Body of pancreas (tissue), 4 donors: Measurements from ENCODE around the gene GATA5. TPM values are rescaled to one million over a fixed set of nuclear protein-coding genes. Genes with fewer than 3 reads are reported as not detected.

Experiments used
- ATAC-seq: fragments of 150-250 bp; one replicate; pipeline ENCODE4 v1.9.1; 2016
- DNase-seq, 4 donors: peaks; one replicate each; pipeline ENCODE4 v3.0.0-alpha.2; 2019
- H3K27ac ChIP-seq, 4 donors: fragments of 200-600 bp; sonication (generic); 1 replicate in 3 of 4; 2 replicates in 1 of 4; pipeline versions ENCODE4 v1.5.1 to v1.6.1; 2016 to 2019; ENCODE audit warnings: mild to moderate bottlenecking in 1 of 4, mixed read lengths in 1 of 4, moderate library complexity in 1 of 4
- H3K27me3 ChIP-seq, 2 donors: fragments of 200-600 bp; sonication (generic); one replicate each; pipeline ENCODE4 v1.6.0; 2016; ENCODE audit warnings: mild to moderate bottlenecking in 1 of 2
- H3K36me3 ChIP-seq, 2 donors: fragments of 200-600 bp; sonication (generic); replicated peaks in 1 of 2; 2 replicates each; pipeline ENCODE4 v1.5.1; 2016; ENCODE audit warnings: low read depth in 2 of 2; ENCODE audit not compliant: insufficient read depth in 1 of 2
- H3K4me1 ChIP-seq: fragments of 200-600 bp; sonication (generic); one replicate; pipeline ENCODE4 v1.6.0; 2016
- H3K4me3 ChIP-seq, 2 donors: fragments of 200-600 bp; sonication (generic); 1 replicate in 1 of 2; 2 replicates in 1 of 2; pipeline ENCODE4 v1.5.1; 2016 to 2019
- H3K9me3 ChIP-seq, 3 donors: fragments of 200-600 bp; sonication (generic); 1 replicate in 2 of 3; 2 replicates in 1 of 3; pipeline ENCODE4 v1.5.1; 2016
- CTCF ChIP-seq, 7 experiments: fragments of 450-650 bp in 4 of 7; fragments of 200-600 bp in 3 of 7; sonication (generic) in 3 of 7; IDR thresholded peaks; one replicate each; pipeline ENCODE4 v1.5.1; 2016 to 2019; ENCODE audit warnings: antibody characterized with exemption in 7 of 7
- POLR2A ChIP-seq, 3 donors: fragments of 450-650 bp; IDR thresholded peaks; one replicate each; pipeline ENCODE4 v1.6.1; 2016; ENCODE audit warnings: antibody characterized with exemption in 3 of 3, mild to moderate bottlenecking in 2 of 3
- WGBS, 2 donors: methylation state at CpG; one replicate each; pipeline ENCODE4 v1.1.5; 2017; 5-methylcytosine and 5-hydroxymethylcytosine counted together
- intact Hi-C: fragments of 100-400 bp; cut with DNase I; formaldehyde crosslinking; loops from one replicate; pipeline ENCODE4 v1.15.1; 2023
- total RNA-seq, 2 donors: library from RNA; depleted of rRNA; stranded (reverse); fragments of >200 nt; gene quantifications; one replicate each; pipeline ENCODE4 v1.1.0, GENCODE V29; 2016

The GATA5 gene
- total RNA-seq, 2 donors from 2014 or later, result not detected

DNA sequence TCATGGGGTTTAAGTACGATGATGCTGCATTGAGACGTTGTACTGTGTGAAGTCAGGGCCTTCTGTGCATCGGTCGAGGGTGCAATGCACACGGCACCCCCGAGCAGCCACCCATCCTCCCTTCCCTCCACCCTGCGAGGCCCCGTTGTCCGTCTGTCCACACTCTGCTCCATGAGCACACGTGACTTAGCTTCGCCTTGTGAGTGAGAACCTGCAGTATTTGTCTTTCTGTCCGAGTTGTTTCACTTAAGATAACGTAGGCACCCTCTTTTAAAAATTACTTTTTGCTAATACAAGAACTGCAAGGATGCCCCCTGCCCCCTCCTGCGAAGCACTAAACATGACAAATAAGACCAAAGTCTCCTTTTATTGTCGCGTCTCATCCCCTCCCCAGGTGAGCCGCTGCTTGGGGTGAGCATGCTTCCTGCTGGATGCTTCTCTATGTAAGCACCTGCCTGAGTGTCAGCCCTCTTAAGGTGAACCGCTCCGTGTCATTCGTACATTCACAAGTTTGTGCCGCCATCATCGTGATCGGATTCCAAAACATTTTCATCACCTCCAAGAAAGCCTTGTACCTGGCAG, 44.8 kb downstream of the GATA5 start:
- Histone ChIP-seq H3K4me1 (peaks cover 26% of the 10 kb centered on the region), H3K27ac (no peak overlapping the region), H3K4me3 (no peak overlapping the region), H3K36me3 (no peaks in the 10 kb centered on the region), H3K27me3 (no peaks in the 10 kb centered on the region), H3K9me3 (no peaks in the 10 kb centered on the region)
- 49 to 55% methylated on average over 23 of the region's 23 CpGs for WGBS, 2 donors
- ATAC-seq (no peak), DNase-seq (no peak)
- TF ChIP-seq CTCF (IDR thresholded peaks at IDR 0.05), result no peak
- TF ChIP-seq POLR2A (IDR thresholded peaks at IDR 0.05), result no peak
- intact Hi-C loops, result no loop called here

GRCh38 chr20:62430311-62430853, 45.4 kb downstream of the GATA5 start:
- WGBS, 2 donors, result 20 to 54% methylated on average over 6 to 9 of the region's 10 CpGs
- ATAC-seq (no peak), DNase-seq (no peak)
- H3K4me3 ChIP-seq, result no peak overlapping the region
- no peaks in the 10 kb centered on the region for H3K36me3 ChIP-seq
- no peak for TF ChIP-seq CTCF (IDR thresholded peaks at IDR 0.05)
- TF ChIP-seq POLR2A (IDR thresholded peaks at IDR 0.05), result no peak
- peaks cover 26% of the 10 kb centered on the region for H3K4me1 ChIP-seq
- no peaks in the 10 kb centered on the region for H3K9me3 ChIP-seq
- no peak overlapping the region for H3K27ac ChIP-seq
- H3K27me3 ChIP-seq, result no peaks in the 10 kb centered on the region
- intact Hi-C loops, result no loop called here

- WGBS, 2 donors, result 78 to 81% methylated on average over 5 to 23 of the region's 23 CpGs
- Histone ChIP-seq H3K9me3 (no peaks in the 10 kb centered on the region), H3K27ac (no peak overlapping the region), H3K4me1 (peaks cover 26% of the 10 kb centered on the region), H3K27me3 (no peaks in the 10 kb centered on the region), H3K4me3 (no peak overlapping the region), H3K36me3 (no peaks in the 10 kb centered on the region)
- intact Hi-C loops, result no loop called here
- ATAC-seq (no peak), DNase-seq (no peak)
- TF ChIP-seq CTCF (IDR thresholded peaks at IDR 0.05) (no peak), POLR2A (IDR thresholded peaks at IDR 0.05) (no peak)
Measured at GRCh38 chr20:62429455-62430310, 46.1 kb downstream of the GATA5 start.

DNA sequence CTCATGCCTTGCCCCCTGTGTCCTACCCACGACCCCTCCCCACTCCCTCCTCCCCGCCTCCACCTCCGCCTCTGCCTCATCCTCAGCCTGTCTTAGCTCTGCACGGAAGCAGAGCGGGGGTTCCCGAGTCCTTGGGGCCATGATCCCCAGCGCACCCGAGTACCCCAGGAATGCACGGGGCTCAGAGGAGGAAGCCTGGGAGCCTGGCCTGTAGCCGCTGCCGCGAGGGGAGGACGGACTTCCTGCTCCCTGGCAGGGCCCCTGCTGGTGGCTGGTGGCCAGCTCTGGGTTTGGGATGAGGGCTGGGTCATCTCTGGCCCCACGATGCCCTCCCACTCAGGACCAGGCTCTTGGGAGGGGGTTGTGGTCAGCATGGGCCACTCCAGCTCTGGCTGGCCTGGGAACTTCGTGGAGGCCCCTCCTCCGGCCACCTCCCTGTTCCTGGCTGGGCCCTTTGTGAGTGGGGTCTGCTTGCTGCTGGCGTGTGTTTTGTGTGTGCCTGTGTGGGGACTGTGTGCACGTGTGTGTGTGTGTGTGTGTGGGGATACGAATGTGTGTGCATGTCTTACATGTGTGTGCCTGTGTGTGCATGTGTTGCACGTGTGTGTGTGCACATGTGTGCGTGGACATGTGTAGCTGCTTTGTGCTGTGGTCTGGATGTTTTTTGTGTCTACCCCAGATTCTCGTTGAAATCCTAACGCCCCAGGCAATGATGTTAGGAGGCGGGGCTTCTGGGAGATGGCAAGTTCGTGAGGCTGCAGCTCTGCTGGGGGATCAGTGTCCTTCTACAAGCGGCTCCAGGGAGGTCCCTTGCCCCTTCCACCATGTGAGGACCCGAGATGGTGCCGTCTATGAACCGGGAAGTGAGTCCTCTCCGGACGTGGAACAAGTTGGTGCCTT, 47.1 kb downstream of the GATA5 start:
- H3K27ac ChIP-seq, result peak overlapping the region; percentile 78 to 85 (median 82)
- no peaks in the 10 kb centered on the region for H3K9me3 ChIP-seq
- TF ChIP-seq CTCF (IDR thresholded peaks at IDR 0.05) (no peak), POLR2A (IDR thresholded peaks at IDR 0.05) (no peak)
- intact Hi-C loops, result no loop called here
- H3K4me1 ChIP-seq, result peaks cover 26% of the 10 kb centered on the region
- no peaks in the 10 kb centered on the region for H3K27me3 ChIP-seq
- no peaks in the 10 kb centered on the region for H3K36me3 ChIP-seq
- no peak overlapping the region for H3K4me3 ChIP-seq
- DNase-seq (no peak), ATAC-seq (no peak)
- WGBS, 2 donors, result 66 to 81% methylated on average over 17 to 31 of the region's 31 CpGs
